ENCODE measurements around the gene AQP2. TPM values are rescaled to one million over a fixed set of nuclear protein-coding genes. Genes with fewer than 3 reads are reported as not detected.

Gene AQP2
- total and polyA plus RNA-seq, 2 of the 4 experiments (the other 2 are of a cell fraction), result not detected

DNA sequence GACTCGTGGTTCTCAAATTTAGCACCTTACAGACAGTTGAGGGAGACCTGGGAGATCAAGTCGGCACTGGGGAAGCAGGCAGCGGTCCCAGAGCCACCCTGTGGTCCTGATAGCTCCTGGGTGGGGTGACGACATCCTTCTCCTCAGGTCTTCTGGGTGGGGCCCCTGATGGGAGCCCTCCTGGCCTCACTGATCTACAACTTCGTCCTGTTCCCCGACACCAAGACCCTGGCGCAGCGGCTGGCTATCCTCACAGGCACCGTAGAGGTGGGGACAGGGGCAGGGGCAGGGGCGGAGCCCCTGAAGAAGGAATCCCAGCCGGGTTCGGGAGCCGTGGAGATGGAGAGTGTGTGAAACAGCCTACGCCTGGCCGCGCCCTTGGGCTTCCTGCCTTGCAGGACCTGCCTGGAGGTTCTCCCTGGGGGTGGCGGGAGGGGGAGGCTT, 24.8 kb downstream of the AQP2 start:
- Histone ChIP-seq H2AFZ (replicated peaks; ENCODE audit: low read length, poor library complexity) (peak overlapping the region; percentile 11), H4K20me1 (ENCODE audit: insufficient read depth, low read length) (no peaks in the 10 kb centered on the region), H3K9me1 (ENCODE audit: insufficient read depth, low read length) (no peaks in the 10 kb centered on the region), H4K8ac (ENCODE audit: low read depth in 2 of 2, low read length in 2 of 2) (no peak overlapping the region), H3K56ac (ENCODE audit: extremely low read depth, insufficient read depth, low read length) (no peak overlapping the region), H3K4me3 (ENCODE audit: insufficient read depth, low read depth, low read length) (no peak overlapping the region), H3K18ac (ENCODE audit: low read depth, low read length) (no peak overlapping the region), H2AK9ac (replicated peaks; ENCODE audit: low read depth, low read length, poor library complexity) (no peak overlapping the region), H2BK120ac (ENCODE audit: low read depth, low read length) (no peak overlapping the region), H2BK5ac (ENCODE audit: low read depth, low read length, poor library complexity, severe bottlenecking) (no peak overlapping the region), H3K23ac (ENCODE audit: low read depth, low read length) (no peak overlapping the region), H3K4me1 (ENCODE audit: control insufficient read depth, insufficient read depth, low read length) (no peaks in the 10 kb centered on the region), H2AK5ac (ENCODE audit: low read depth, low read length) (no peak overlapping the region), H4K91ac (ENCODE audit: insufficient read depth, low read depth, low read length) (no peak overlapping the region), H3K9me3 (ENCODE audit: control insufficient read depth, insufficient read depth, low read length) (no peaks in the 10 kb centered on the region), H3K4ac (ENCODE audit: low read depth, low read length) (no peak overlapping the region), H3K9ac (ENCODE audit: low read depth, low read length) (no peak overlapping the region), H3K79me1 (ENCODE audit: low read depth in 1 of 2, low read length in 2 of 2) (no peaks in the 10 kb centered on the region), H3K36me3 (ENCODE audit: control insufficient read depth, insufficient read depth, low read length) (no peaks in the 10 kb centered on the region), H3K4me2 (ENCODE audit: low read depth, low read length) (no peak overlapping the region), H2BK15ac (ENCODE audit: low read depth, low read length) (no peak overlapping the region), H3K27me3 (ENCODE audit: control insufficient read depth, insufficient read depth, low read length) (peaks cover 22% of the 10 kb centered on the region), H3K14ac (replicated peaks; ENCODE audit: low read depth, low read length) (no peak overlapping the region), H2BK20ac (ENCODE audit: low read depth, low read length) (no peak overlapping the region), H4K5ac (ENCODE audit: low read depth, low read length) (no peak overlapping the region), H3K27ac (ENCODE audit: insufficient read depth, low read length) (no peak overlapping the region)
- ChIA-PET POLR2A (ENCODE audit: unreplicated experiment) (no interaction called here), CTCF (interaction anchor here (1.0 to 1.2 kb wide), 3 partner anchors 64 to 95 kb away, joined by 3 to 6 read pairs (median 5); no protein-coding TSS in a partner anchor)
- intact Hi-C loops (cut with micrococcal nuclease), result no loop called here
- WGBS, 2 experiments (ENCODE audit: extremely low coverage in 2 of 2, insufficient read length in 1 of 2), result no CpG with 5 or more reads among the region's 17 CpGs
- DNase-seq (no peak), ATAC-seq (ENCODE audit: low read depth) (no peak)
- TF ChIP-seq RFX5 (IDR thresholded peaks at IDR 0.05; ENCODE audit: low read depth, low read length) (no peak), CEBPB (IDR thresholded peaks at IDR 0.05; ENCODE audit: low read depth, low read length) (no peak), SMC3 (IDR thresholded peaks at IDR 0.05; ENCODE audit: low read depth, low read length) (no peak), CHD1 (IDR thresholded peaks at IDR 0.05; ENCODE audit: low read depth, low read length) (no peak), NFE2L2 (IDR thresholded peaks at IDR 0.05; ENCODE audit: low read depth, low read length) (no peak), RAD21 (IDR thresholded peaks at IDR 0.05; ENCODE audit: low read length) (no peak)
- TF ChIP-seq, protein P1, sequence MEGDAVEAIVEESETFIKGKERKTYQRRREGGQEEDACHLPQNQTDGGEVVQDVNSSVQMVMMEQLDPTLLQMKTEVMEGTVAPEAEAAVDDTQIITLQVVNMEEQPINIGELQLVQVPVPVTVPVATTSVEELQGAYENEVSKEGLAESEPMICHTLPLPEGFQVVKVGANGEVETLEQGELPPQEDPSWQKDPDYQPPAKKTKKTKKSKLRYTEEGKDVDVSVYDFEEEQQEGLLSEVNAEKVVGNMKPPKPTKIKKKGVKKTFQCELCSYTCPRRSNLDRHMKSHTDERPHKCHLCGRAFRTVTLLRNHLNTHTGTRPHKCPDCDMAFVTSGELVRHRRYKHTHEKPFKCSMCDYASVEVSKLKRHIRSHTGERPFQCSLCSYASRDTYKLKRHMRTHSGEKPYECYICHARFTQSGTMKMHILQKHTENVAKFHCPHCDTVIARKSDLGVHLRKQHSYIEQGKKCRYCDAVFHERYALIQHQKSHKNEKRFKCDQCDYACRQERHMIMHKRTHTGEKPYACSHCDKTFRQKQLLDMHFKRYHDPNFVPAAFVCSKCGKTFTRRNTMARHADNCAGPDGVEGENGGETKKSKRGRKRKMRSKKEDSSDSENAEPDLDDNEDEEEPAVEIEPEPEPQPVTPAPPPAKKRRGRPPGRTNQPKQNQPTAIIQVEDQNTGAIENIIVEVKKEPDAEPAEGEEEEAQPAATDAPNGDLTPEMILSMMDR (conservative IDR thresholded peaks at IDR 0.05; ENCODE audit: low read depth, low read length), result no peak
- no TSS peak for BruUV-seq (replicated peaks)
- in situ Hi-C loops (cut with MboI; ENCODE audit: low sequenced_read_pairs), result loop anchor here (10.0 kb wide), 1 partner anchor 199 kb away; no protein-coding TSS in a partner anchor
- dilution Hi-C loops (cut with HindIII; ENCODE audit: low sequenced_read_pairs, unreplicated experiment), result no loop called here

Measured in IMR-90 (cell line).